HL-60 (cell line): ENCODE measurements around the gene TBCD.
"Not testable (repeated sequence)": the region's sequence is repeated elsewhere in the genome, so short reads cannot be mapped to it uniquely, and the experiment has no call there.

ENCODE experiments used
- DNase-seq, 2 experiments: peaks; one replicate each; pipeline ENCODE4 v3.0.0-alpha.2; 2010 to 2020; ENCODE audit warnings: low read depth in 1 of 2, low spot score in 1 of 2
- H3K27ac ChIP-seq: fragments of 250-450 bp; sonication (Bioruptor Pico); replicated peaks from 2 replicates; pipeline ENCODE4 v1.5.1; 2020; ENCODE audit warnings: mild to moderate bottlenecking, moderate library complexity
- H3K27me3 ChIP-seq: fragments of 250-450 bp; sonication (Bioruptor Pico); 2 replicates; pipeline ENCODE4 v1.5.1; 2021; ENCODE audit warnings: mild to moderate bottlenecking, moderate library complexity; ENCODE audit not compliant: insufficient read depth, poor library complexity, severe bottlenecking
- H3K4me3 ChIP-seq: replicated peaks from 2 replicates; pipeline ENCODE4 v1.5.1; 2011; ENCODE audit warnings: mild to moderate bottlenecking, control low read depth, low read length; ENCODE audit not compliant: insufficient read depth
- CTCF ChIP-seq: IDR thresholded peaks from one replicate; pipeline ENCODE4 v1.5.1; 2011; ENCODE audit warnings: low read length, control low read depth, inconsistent platforms; ENCODE audit not compliant: insufficient read depth
- GABPA ChIP-seq: IDR thresholded peaks from 2 replicates; pipeline ENCODE4 v1.6.1; 2012; ENCODE audit warnings: low read depth
- POLR2AphosphoS5 ChIP-seq: IDR thresholded peaks from 2 replicates; pipeline ENCODE4 v1.6.1; 2012; ENCODE audit warnings: low read depth
- REST ChIP-seq: IDR thresholded peaks from 2 replicates; pipeline ENCODE4 v1.6.1; 2012; ENCODE audit warnings: low read depth; ENCODE audit not compliant: insufficient replicate concordance
- SPI1 ChIP-seq: IDR thresholded peaks from 2 replicates; pipeline ENCODE4 v1.6.1; 2012; ENCODE audit warnings: low read depth, mild to moderate bottlenecking, borderline replicate concordance

Gene TBCD

GRCh38 chr17:82981141-82981730, 229.4 kb downstream of the TBCD start:
- no peak overlapping the region for H3K4me3 ChIP-seq
- no peak overlapping the region for H3K27ac ChIP-seq
- TF ChIP-seq CTCF, result no peak
- no peak for TF ChIP-seq GABPA
- TF ChIP-seq SPI1, result no peak
- no peak for TF ChIP-seq POLR2AphosphoS5
- TF ChIP-seq REST, result no peak
- no peak for DNase-seq
- no peaks in the 10 kb centered on the region for H3K27me3 ChIP-seq

GRCh38 chr17:82983510-82984248, 231.8 kb downstream of the TBCD start:
- Histone ChIP-seq H3K4me3 (no peak overlapping the region), H3K27ac (no peak overlapping the region), H3K27me3 (no peaks in the 10 kb centered on the region)
- TF ChIP-seq POLR2AphosphoS5 (peak; percentile 40; the same call in 1 of the 2 replicates), REST (no peak), GABPA (no peak), CTCF (no peak), SPI1 (no peak)
- no peak for DNase-seq

- not testable (repeated sequence) for DNase-seq, H3K27ac ChIP-seq, H3K4me3 ChIP-seq, H3K27me3 ChIP-seq
Observed at GRCh38 chr17:82984249-82984617, 232.4 kb downstream of the TBCD start.

GRCh38 chr17:82984751-82985427, 233.0 kb downstream of the TBCD start:
- TF ChIP-seq CTCF (no peak), GABPA (no peak), POLR2AphosphoS5 (no peak), SPI1 (no peak), REST (no peak)
- Histone ChIP-seq H3K27me3 (no peaks in the 10 kb centered on the region), H3K27ac (no peak overlapping the region), H3K4me3 (no peak overlapping the region)
- no peak for DNase-seq
